GM20431 (cell line): ENCODE measurements around the gene ADD1.

Source experiments
- in situ Hi-C: fragments of 300-500 bp; cut with MseI, MboI; formaldehyde crosslinking; loops from one replicate; pipeline ENCODE4 v1.15.0; 2020; ENCODE audit warnings: low sequenced_read_pairs; ENCODE audit not compliant: unreplicated experiment

The ADD1 gene

DNA sequence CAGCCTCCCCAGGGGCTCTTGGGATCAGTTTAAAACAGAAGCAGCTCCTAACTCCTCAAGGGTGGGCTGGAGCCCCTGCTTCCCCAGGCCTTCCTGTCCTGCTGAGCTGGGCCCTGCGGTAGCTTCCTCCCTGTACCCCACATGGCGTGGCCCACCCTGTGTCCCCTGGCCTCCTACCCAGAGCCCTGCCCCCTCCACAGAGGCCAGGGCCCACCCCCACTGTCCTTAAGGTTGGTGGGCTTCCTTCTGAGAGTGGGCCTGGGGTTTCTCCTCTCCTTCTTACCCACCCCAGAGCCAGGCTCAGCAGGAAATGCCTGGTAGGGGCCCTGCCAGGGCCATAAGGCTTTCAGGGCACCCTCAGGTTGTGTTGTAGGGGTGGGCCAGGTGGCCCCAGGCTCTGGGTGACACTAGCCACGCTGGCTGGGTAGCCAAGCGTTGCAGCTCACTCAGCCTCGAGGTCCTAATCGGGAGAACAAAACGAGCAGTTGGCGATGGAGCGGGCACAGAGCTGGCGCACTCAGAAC, 39.1 kb upstream of the ADD1 start:
- in situ Hi-C loops: no loop called here

DNA sequence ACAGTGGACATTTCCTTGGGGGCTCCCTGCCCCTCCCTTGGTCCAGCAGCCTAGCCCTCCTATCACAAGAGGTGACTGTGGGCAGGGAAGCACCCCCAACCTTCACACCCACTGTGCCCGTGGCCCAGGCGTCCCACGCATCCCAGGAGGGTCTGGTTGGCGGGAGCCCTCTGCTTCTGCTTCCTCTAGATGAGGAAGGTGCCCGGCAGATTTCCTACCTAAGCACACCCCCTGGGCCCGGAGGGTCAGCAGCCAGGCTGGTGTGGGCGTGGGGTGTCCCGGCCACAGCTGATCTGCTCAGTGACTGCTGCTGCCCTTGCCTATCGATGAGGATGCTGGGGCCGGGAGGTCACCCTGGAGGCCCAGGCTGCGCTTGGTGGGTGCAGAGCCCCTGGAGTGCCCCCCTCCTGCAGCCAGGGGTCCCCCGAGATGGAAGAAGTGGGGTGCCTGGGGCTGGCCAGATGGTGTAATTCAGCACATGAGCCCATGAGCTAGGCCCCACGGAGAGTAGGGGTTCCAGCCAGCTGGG, 38.6 kb upstream of the ADD1 start:
- in situ Hi-C loops: no loop called here

DNA sequence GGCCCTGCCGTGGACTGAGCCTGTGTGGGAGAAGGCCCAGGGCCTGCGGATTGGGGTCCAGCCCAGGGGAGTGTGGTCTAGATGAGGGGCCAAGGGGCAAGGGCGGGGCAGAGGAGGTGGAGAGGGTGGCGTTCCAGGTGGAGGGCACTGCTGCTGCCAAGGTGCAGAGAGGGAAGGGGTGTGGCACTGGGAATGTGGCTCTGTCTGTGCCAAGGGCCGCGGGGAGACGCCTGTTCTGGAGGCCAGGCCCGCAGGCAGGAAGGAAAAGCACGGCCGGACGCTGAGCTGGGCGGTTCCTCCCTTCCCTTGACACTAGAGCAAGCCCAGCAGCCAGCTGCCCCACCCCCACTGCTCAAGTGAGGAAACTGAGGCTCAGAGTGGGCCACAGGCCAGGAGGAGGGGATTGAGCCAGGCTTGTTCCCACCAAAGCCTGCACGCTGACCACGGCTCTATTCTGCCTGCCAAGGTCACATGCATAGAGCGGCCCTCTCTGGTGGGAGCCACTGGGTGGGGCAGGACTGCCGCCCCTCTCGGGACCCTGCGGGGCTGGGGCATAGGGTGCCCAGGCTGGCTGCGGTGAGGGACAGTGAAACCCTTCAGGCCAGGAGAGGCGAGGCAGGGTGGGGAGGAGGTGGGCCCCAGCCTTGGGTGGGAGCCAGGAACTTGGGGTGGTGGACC, 37.8 kb upstream of the ADD1 start:
- in situ Hi-C loops: no loop called here

DNA sequence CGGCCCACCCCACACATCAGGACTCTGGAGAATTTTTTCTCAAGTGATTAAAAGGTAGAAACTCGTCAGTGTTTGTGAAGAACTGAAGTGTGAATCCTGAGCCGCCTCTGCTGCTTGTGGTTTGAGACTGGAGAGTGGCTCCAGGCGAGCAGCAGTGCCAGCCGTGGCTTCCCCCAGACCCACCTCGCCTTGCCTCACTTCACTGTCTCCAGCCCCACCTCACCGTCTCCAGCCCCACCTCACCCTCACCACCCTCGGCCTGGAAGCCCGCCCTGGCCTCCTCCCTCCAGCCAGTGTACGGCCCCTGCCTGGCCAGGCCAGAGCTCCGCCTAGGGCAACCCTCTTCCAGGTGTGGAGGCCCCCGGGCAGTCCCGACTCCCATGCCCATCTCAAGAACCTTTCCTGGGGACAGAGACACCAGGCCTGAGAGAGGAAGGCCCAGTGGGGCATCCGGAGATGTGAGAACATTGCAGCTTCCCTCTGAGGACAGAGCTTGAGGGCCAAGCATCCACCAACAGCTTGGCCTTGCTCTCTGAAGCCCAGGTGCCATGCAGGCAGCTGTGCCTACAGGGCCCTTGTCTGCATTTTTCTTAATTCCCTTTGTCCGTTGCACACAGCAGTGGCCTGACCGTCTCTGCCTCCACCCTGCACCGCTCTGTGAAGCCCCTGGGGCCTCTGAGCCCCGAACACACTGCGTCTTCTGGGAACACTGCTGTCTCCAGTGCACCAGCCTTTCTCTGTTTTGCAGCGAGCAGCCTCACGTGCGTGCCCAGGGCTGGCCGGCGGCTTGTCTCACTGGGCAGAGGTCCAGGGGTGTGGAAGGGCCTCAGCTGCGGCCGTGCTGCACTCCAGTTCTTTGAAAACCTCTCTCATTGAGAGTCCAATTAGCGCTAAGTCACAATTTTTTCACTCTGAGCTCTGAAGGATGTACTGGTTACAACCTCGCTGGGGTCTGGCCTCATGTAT, 37.0 kb upstream of the ADD1 start:
- in situ Hi-C loops: no loop called here

DNA sequence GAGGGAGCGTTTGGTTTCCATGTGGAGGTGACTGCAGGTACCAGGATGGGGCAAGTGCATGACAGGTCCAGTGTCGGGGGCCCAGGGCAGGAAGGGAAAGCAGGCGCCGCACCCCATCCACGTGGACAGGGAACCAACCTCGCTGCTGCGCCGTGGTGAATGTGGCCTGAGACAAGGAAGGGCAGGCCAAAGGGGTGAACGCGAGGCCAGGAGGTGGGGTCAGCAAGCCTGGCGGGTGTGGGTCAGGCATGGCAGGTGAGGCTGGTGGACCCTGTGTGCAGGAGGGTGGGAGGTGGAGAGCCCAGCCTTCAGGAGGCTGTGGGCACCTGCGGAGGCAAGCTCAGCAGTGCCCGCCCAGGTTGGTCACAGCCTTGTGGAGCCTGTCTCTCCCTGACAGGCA, 36.1 kb upstream of the ADD1 start:
- in situ Hi-C loops: no loop called here

DNA sequence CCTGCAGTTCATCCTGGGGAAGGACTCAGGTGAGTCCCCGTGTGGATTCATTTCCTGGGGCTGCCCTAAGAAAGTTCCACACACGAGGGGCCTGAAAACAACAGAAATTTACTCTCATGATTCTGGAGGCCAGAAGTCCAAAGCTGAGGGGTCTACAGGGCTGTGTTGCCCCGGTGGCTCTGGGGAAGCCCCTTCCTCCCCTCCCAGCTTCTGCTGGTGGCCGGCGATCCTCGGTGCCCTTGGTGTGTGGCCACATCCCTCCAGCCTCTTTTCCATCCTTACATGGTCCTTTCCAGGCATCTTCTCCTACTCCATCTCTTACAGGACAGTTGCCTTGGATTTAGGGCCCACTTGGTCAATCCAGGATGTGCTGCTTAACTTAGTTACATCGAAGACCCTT, 35.6 kb upstream of the ADD1 start:
- in situ Hi-C loops: no loop called here

DNA sequence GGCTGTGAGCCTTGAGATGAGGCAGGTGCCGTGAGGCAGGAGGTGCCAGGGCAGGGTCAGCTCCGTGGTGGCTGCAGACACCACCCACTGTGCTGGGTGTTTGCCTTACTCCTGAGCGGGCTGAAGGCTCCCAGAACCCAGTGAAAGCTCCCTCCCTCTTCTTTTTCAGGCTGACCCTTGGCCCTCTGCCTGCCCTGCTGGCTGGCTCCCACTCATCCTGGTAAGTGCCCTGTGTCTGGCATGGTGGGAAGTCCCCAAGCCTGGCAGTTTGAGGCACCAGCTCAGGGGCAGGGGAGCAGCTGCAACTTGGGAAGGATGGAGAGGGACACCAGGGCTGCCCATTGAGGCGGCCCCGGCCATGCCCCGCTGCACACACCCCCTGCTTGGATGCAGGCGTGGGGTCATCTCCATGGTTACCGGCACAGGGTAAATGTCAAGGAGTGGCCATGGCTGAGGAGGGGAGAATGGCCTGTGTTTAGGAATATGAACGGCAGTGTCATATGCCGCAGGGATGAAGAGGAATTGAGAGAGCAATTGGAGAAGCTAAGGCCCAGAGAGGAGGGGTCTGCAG, 33.9 kb upstream of the ADD1 start:
- in situ Hi-C loops: no loop called here

DNA sequence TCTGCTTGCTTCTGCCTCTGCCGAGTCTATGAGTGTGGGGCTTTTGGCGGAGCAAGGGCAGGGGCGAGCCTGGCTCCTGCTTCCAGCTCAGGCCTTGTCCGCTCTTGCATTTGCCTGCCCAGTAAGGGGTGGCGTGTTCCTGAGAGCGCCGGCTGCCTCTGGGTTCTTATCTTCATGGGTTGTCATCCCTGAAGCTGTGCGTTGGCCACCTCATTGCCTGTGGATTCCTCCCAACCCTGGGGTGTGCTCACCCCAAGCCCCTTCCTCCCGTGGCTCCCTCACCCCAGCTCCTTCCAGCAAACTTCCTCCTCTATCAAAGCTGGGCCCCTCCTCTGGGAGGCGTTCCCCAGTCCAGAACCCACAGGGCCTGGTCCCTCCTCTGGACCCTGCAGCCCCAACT, 33.3 kb upstream of the ADD1 start:
- in situ Hi-C loops: no loop called here

DNA sequence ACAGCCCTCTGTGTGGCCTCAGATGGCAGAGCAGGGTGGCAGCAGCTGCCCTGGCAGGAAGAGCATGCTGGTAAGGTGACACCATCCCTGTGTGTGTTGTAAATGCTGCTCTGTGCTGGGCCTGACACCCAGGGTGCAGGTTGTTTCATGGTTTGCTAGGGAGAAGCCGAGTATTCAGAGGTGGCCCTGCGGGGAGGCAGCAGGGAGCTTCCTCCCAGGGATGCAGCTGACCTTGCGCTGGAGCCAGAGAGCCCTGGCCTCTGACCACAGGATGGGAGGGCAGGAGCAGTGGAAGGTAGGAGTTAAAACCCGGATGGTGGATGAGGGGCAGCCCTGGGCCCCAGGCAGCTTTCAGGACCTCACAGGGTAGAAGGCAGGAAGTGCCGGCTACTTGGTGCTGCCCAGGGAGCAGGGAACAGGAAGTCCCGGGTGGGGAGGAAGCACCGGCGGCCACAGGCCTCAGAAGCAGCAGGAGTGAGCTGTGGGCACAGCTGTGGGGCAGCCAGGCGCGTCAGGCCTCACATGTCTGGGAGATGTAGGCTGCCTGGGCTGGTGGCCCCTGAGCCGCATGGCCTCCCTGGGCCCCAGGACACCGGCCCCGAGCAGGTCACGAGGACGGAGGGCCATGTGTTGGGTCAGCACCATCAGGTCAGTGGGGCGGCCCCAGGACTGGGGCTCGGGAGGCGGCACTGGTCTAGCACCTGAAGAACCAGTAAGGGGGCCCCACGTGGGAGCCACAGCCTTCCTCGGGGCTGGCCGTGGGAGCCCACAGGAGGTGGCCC, 31.6 kb upstream of the ADD1 start:
- in situ Hi-C loops: no loop called here

DNA sequence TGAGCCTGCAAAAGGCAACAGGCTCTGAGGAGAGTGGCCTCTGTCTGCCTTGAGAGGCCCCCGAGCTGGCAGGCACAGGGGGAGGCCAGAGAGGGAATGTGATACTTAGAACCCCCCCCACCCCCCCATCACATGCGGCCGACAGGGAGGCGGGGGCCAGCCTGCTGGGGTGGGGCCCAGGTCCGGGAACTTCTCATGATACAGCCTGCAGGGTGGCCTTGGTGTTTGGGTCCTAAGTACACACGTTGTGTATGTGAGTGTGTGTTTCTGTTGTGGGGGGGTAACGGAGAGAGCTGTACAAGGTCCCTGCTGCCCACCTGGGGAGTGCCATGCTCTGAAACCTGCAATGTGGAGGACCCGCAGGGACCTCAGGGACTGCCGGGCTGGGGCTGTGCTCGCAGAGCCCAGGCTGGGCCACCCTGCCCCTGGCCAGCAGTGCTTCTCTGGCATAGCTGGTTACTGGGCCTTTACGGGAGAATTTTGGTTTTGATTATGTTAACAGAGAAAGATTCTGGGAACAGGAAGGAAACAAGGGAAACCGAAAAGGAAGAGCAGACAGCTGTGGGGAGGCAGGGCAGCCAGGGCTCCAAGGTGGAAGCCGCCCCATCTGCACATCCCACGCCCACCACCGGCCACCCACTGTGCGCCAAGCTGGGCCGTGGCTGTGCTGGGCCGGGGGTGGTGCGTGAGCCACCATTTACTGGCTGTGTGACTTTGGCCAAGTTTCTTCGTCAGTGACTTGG, 30.9 kb upstream of the ADD1 start:
- in situ Hi-C loops: no loop called here

DNA sequence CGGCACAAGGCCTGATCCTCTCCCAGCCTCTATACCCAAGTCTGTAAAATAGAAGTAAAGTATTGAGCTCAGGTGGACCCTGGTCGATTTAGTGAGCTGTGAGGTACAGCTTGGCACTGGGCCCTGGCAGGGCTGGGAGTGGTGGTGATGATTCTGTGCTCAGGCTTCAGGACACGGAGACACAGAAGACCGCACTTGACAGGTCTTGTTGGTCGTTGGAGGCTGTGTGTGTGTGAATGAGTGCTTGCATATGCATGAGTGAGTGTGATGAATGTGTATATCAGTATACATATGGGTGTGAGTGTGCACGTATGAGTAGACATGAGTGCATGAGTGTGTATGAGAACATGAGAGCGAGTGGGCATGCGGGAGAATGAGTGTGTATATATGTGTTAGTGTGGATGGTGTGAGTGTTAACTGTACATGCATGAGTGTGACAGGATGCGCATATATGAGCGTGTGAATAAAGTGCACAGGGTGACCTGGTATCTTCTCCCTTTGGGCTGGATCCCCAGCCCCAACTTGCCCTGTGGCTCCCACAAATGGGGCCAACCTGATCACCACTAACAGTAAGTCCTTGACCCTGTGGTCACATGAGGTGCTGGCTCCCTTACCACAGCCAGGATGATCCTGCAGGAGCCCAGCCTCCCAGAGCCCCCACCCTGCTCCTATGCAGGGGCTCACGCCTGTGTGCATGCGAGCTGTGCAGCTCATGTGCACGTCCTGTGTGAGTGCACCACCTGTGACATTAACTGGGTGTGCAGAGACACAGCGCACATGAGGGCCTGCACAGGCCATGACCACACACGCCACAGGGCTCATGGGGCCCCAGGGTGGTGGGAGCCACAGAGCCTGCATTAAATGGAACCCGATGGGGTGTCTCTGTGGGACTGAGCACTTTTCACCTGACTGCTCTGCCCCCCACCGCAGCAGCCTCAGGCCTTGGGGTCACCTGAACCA, 29.9 kb upstream of the ADD1 start:
- in situ Hi-C loops: no loop called here

DNA sequence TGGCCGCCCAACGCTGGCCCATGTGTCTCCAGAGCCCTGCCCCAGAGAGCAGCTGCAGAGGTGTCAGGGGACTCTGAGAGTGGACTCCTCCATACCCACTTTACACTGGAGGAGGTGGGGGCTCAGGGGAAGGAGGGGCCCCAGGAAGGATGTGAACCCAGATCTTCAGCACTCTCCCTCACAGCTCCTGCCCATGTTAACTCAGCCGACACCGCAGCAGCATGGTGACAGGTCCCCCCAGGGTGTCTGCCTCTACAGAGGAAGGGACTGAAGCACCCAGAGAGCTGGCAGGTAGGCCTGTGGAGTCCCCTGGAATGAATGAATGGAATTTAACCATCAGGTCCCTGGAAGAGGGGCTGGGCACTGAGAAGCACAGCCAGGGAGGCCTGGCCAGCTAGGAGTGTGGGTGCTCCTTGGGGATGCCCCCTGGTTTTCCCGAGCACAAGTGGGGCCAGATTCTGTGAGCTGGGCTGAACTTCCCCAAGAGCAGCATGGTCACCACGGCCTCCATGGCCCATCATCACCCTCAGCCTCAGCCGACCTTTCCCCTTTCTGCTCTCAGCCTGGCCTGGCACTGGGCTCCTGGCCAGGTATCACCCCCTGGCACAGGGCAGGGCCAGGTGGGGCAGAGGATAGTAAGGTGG, 28.9 kb upstream of the ADD1 start:
- in situ Hi-C loops: no loop called here

DNA sequence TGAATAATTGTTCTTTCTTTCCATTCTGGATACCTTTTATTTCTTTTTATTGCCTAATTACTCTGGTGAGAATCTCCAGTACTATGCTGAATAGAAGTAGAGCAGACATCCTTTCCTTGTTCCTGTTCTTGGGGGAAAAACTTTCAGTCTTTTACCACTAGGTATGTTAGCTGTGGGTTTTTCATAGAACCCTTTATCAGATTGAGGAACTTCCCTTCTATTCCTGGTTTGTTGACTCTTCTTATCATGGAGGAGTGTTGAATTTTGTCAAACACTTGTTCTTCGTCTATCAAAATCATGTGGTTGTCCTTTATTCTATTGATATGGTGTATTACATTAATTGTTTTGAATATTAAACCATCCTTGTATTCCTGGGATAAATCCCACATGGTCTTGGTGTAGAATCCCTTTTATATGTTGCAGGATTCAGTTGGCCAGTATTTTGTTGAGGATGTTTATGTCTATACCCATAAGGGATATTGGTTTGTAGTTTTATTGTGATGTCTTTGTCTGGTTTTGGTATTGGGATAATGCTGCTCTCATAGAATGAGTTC, 27.2 kb upstream of the ADD1 start:
- in situ Hi-C loops: no loop called here

DNA sequence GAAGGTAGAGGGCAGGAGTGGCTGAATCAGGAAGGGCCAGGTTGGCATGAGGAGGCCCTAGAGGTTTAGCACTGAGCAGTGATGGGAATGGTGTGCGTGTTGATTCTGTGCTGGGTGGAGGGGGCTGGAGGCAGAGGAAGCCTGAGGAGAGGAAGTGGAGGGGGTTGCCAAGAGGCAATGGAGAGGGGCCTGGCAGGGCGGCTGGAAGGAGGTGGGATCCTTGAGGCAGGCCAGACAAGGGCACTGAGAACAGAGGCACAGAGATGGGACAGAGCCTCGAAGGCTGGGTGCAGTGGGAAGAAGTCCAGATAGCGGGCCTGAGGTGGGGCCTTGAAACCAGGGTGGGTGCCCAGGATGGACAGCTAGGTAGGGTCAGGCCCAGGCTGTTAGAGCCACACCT, 26.5 kb upstream of the ADD1 start:
- in situ Hi-C loops: no loop called here

DNA sequence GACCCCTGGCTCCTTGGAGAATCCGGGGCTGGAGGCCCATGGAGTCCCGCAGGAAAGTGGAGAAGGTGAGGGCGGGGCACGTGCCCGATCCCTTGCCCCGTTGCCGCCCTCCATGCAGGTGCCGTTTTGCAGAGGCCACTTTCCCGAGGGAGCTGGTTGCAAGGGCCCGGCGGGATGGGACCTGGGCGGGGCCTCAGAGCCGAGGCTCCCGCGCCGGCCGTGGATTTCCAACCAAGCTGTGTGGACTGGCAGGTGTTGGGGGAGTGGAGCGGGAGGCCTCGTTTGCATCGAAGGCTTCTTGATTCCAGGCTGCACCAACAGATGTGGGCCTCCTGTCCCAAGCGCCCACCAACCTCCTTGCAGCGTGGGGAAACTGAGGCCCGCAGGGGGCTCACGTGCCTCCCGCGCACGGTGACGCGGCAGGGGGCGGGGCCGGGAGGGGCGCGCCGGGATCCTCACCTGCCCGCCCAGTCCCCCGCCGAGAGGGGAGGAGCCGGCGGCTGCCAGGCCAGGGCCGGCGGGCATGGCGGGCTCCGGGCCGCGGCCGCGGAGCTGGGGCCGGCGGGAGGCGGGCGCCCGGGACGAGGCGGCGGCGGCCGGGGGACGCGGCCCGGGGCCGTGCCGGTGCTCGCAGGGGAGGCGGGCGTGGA, 25.8 kb upstream of the ADD1 start:
- in situ Hi-C loops: no loop called here

DNA sequence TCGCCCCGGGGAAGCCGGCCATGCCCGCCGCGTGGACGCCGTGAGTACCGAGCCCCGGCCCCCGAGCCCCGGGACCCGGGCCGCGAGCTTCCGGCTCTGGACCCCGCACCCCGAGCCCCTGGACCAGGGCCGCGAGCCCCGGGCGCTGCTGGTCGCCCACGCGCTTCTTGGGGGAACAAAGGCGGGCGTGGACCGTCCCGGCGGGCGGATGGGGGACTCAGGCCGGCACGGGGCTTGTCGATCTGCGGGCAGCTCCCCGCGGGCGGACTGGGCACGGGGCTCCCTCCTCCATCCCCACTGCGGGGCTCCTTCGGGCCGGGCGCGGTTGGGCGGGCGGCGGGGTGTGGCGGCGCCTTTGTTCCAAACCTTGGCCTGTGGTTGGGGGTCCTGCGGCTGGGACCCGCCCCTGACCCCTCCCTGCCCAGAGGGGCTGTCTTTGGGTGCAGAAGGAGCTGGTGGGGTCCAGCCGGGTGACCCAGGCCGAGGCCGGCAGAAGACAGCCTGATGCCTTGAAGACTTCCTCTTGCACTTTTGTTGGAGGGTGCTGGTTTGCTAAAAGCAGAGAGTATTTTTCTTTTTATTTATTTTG, 25.2 kb upstream of the ADD1 start:
- in situ Hi-C loops: no loop called here
